Measurements from ENCODE around the gene ANKRD27. TPM values are rescaled to one million over a fixed set of nuclear protein-coding genes. Genes with fewer than 3 reads are reported as not detected.
A peak's percentile ranks its signal among the peaks of the same experiment; 100 is the strongest.
"Not testable (repeated sequence)": the region's sequence is repeated elsewhere in the genome, so short reads cannot be mapped to it uniquely, and the experiment has no call there.

The ANKRD27 gene
- total RNA-seq, 1 experiment from 2014 or later: 64.2 TPM

GRCh38 chr19:32652894-32653598 is 21.9 kb downstream of the ANKRD27 start:
- POLR2A ChIA-PET: no interaction called here
- H3K9me3 ChIP-seq (ENCODE audit: control insufficient read depth, insufficient read depth, low read depth, low read length): no peaks in the 10 kb centered on the region
- no peak overlapping the region for H3K4me3 ChIP-seq (ENCODE audit: low read depth in 2 of 2, low read length in 2 of 2)
- CTCF ChIA-PET: no interaction called here
- ATAC-seq (no peak), DNase-seq (ENCODE audit: low read depth, low spot score) (no peak)
- intact Hi-C loops (cut with micrococcal nuclease; ENCODE audit: unreplicated experiment): no loop called here
- no TSS peak for BruUV-seq (replicated peaks)
- H3K4me1 ChIP-seq (ENCODE audit: control insufficient read depth, insufficient read depth, low read length): peaks cover 2% of the 10 kb centered on the region; the same call in 1 of the 2 replicates
- no peak for TF ChIP-seq REST (IDR thresholded peaks at IDR 0.05; ENCODE audit: insufficient read depth in 1 of 2, low read depth in 2 of 2, low read length in 1 of 2)
- TF ChIP-seq POLR2AphosphoS5 (IDR thresholded peaks at IDR 0.05; ENCODE audit: low read depth, low read length): no peak
- TF ChIP-seq CTCF (IDR thresholded peaks at IDR 0.05): no peak
- TF ChIP-seq SIN3A (IDR thresholded peaks at IDR 0.05; ENCODE audit: borderline replicate concordance, insufficient read depth, low read depth, low read length): no peak
- no peak for TF ChIP-seq TCF7L2 (IDR thresholded peaks at IDR 0.05; ENCODE audit: low read depth, low read length)
- no peaks in the 10 kb centered on the region for H3K27me3 ChIP-seq (ENCODE audit: control insufficient read depth, insufficient read depth, low read length)
- H3K36me3 ChIP-seq (ENCODE audit: control insufficient read depth, insufficient read depth, low read length): no peaks in the 10 kb centered on the region
- in situ Hi-C loops (cut with HindIII; ENCODE audit: low pct_unique_long_range_greater_than_20kb, low sequenced_read_pairs): no loop called here
- no peak overlapping the region for H3K27ac ChIP-seq (ENCODE audit: low read length)

- H3K27ac ChIP-seq (ENCODE audit: low read length); H3K4me3 ChIP-seq (ENCODE audit: low read depth in 2 of 2, low read length in 2 of 2); BruUV-seq (replicated peaks); H3K36me3 ChIP-seq (ENCODE audit: control insufficient read depth, insufficient read depth, low read length); H3K4me1 ChIP-seq (ENCODE audit: control insufficient read depth, insufficient read depth, low read length); ATAC-seq; intact Hi-C loops (cut with micrococcal nuclease; ENCODE audit: unreplicated experiment); in situ Hi-C loops (cut with HindIII; ENCODE audit: low pct_unique_long_range_greater_than_20kb, low sequenced_read_pairs); H3K27me3 ChIP-seq (ENCODE audit: control insufficient read depth, insufficient read depth, low read length); H3K9me3 ChIP-seq (ENCODE audit: control insufficient read depth, insufficient read depth, low read depth, low read length); DNase-seq (ENCODE audit: low read depth, low spot score): not testable (repeated sequence)
- ChIA-PET CTCF (interaction anchor here (0.6 kb wide), 1 partner anchor 16 kb away, joined by 4 read pairs; no protein-coding TSS in a partner anchor), POLR2A (interaction anchor here (0.6 to 0.7 kb wide), 3 partner anchors 9 to 90 kb away, joined by 4 to 11 read pairs (median 8); no protein-coding TSS in a partner anchor)
These were observed 22.6 kb downstream of the ANKRD27 start for GRCh38 chr19:32652331-32652730.

GRCh38 chr19:32651729-32652140 is 23.2 kb downstream of the ANKRD27 start:
- peak; percentile 68 for ATAC-seq
- no peak for DNase-seq (ENCODE audit: low read depth, low spot score)
- TF ChIP-seq POLR2AphosphoS5 (IDR thresholded peaks at IDR 0.05; ENCODE audit: low read depth, low read length) (no peak), TCF7L2 (IDR thresholded peaks at IDR 0.05; ENCODE audit: low read depth, low read length) (no peak), REST (IDR thresholded peaks at IDR 0.05; ENCODE audit: insufficient read depth in 1 of 2, low read depth in 2 of 2, low read length in 1 of 2) (no peak), CTCF (IDR thresholded peaks at IDR 0.05) (no peak), SIN3A (IDR thresholded peaks at IDR 0.05; ENCODE audit: borderline replicate concordance, insufficient read depth, low read depth, low read length) (no peak)
- ChIA-PET POLR2A (interaction anchor here (0.6 to 0.7 kb wide), 3 partner anchors 8 to 90 kb away, joined by 4 to 11 read pairs (median 8); no protein-coding TSS in a partner anchor), CTCF (interaction anchor here (0.6 kb wide), 1 partner anchor 16 kb away, joined by 4 read pairs; no protein-coding TSS in a partner anchor)
- Histone ChIP-seq H3K27ac (ENCODE audit: low read length) (no peak overlapping the region), H3K36me3 (ENCODE audit: control insufficient read depth, insufficient read depth, low read length) (peaks cover 5% of the 10 kb centered on the region; the same call in 1 of the 2 replicates), H3K4me1 (ENCODE audit: control insufficient read depth, insufficient read depth, low read length) (peaks cover 2% of the 10 kb centered on the region; the same call in 1 of the 2 replicates), H3K9me3 (ENCODE audit: control insufficient read depth, insufficient read depth, low read depth, low read length) (no peaks in the 10 kb centered on the region), H3K27me3 (ENCODE audit: control insufficient read depth, insufficient read depth, low read length) (no peaks in the 10 kb centered on the region), H3K4me3 (ENCODE audit: low read depth in 2 of 2, low read length in 2 of 2) (no peak overlapping the region)
- no TSS peak for BruUV-seq (replicated peaks)
- in situ Hi-C loops (cut with HindIII; ENCODE audit: low pct_unique_long_range_greater_than_20kb, low sequenced_read_pairs): no loop called here
- intact Hi-C loops (cut with micrococcal nuclease; ENCODE audit: unreplicated experiment): no loop called here

Measured in Panc1 (cell line).